Prostate gland (tissue), 2 donors: Measurements from ENCODE around the gene BNC2.

Experiments
- POLR2AphosphoS5 ChIP-seq: sonication (generic); formaldehyde crosslinking; IDR thresholded peaks from one replicate; pipeline ENCODE4 v1.6.1; 2017; ENCODE audit warnings: antibody characterized with exemption
- TF ChIP-seq, protein P1 (sequence below), 4 experiments: fragments of 200-600 bp in 2 of 4; fragments of 450-650 bp in 2 of 4; sonication (generic) in 2 of 4; IDR thresholded peaks; 1 replicate in 3 of 4; 2 replicates in 1 of 4; pipeline ENCODE4 v1.5.1; 2016 to 2019; ENCODE audit warnings: antibody characterized with exemption in 4 of 4, mild to moderate bottlenecking in 2 of 4, moderate library complexity in 2 of 4

DNA sequence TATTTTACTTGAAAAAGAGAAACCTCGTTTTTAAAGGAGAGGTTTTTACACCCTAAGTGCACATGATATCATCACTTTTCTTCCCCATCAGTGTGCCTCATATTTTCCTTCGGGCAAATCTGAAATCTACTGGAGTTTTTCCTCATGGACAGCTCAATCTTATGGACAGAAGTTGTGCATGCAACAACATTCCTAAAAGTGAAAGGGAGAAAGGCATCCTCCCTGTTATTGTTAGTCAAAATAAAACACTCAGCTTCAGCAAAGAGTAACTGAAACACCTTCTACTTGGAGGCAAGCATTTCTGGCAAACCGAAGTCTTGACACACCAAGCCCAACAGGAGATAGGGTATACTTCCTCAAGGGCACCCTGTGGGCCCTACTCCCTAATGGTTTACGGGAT, 217.9 kb downstream of the BNC2 start:
- TF ChIP-seq, protein P1, sequence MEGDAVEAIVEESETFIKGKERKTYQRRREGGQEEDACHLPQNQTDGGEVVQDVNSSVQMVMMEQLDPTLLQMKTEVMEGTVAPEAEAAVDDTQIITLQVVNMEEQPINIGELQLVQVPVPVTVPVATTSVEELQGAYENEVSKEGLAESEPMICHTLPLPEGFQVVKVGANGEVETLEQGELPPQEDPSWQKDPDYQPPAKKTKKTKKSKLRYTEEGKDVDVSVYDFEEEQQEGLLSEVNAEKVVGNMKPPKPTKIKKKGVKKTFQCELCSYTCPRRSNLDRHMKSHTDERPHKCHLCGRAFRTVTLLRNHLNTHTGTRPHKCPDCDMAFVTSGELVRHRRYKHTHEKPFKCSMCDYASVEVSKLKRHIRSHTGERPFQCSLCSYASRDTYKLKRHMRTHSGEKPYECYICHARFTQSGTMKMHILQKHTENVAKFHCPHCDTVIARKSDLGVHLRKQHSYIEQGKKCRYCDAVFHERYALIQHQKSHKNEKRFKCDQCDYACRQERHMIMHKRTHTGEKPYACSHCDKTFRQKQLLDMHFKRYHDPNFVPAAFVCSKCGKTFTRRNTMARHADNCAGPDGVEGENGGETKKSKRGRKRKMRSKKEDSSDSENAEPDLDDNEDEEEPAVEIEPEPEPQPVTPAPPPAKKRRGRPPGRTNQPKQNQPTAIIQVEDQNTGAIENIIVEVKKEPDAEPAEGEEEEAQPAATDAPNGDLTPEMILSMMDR (IDR thresholded peaks at IDR 0.05), result no peak
- no peak for TF ChIP-seq POLR2AphosphoS5
